HPDE6-E6E7 (cell line): Measurements from ENCODE around the gene PRSS53.

Experiments used
- DNase-seq: peaks from one replicate; pipeline ENCODE4 v3.0.0; 2011; ENCODE audit warnings: missing footprints; ENCODE audit errors: extremely low spot score

The PRSS53 gene

GRCh38 chr16:31043898-31044481, 44.8 kb downstream of the PRSS53 start:
- DNase-seq, result no peak

- no peak for DNase-seq
Observed at GRCh38 chr16:31043352-31043751, 45.4 kb downstream of the PRSS53 start.

- DNase-seq, result no peak
Observed at GRCh38 chr16:31042866-31043265, 45.9 kb downstream of the PRSS53 start.

GRCh38 chr16:31038993-31039392, 49.8 kb downstream of the PRSS53 start:
- DNase-seq, result no peak

GRCh38 chr16:31036691-31037090, 52.1 kb downstream of the PRSS53 start:
- no peak for DNase-seq

GRCh38 chr16:31033709-31034492, 54.8 kb downstream of the PRSS53 start:
- DNase-seq, result peak; percentile 98
